Gastroesophageal sphincter (tissue), 4 donors: ENCODE data around the gene ARHGAP1. TPM values are rescaled to one million over a fixed set of nuclear protein-coding genes. Genes with fewer than 3 reads are reported as not detected.

Experiments
- ATAC-seq: fragments of 150-250 bp; one replicate; pipeline ENCODE4 v1.9.1; 2016; ENCODE audit warnings: mild to moderate bottlenecking, moderate library complexity
- H3K27ac ChIP-seq, 4 donors: fragments of 200-600 bp; sonication (generic) in 3 of 4; 1 replicate in 3 of 4; 2 replicates in 1 of 4; pipeline ENCODE4 v1.5.1; 2016 to 2019
- H3K27me3 ChIP-seq: fragments of 200-600 bp; sonication (generic); one replicate; pipeline ENCODE4 v1.5.1; 2019
- H3K36me3 ChIP-seq, 2 donors: fragments of 200-600 bp; sonication (generic); one replicate each; pipeline ENCODE4 v1.5.1; 2019; ENCODE audit warnings: control low read depth in 1 of 2
- H3K4me1 ChIP-seq, 3 donors: fragments of 200-600 bp; sonication (generic); 1 replicate in 2 of 3; 2 replicates in 1 of 3; pipeline ENCODE4 v1.5.1; 2016 to 2019; ENCODE audit warnings: control low read depth in 2 of 3
- H3K4me3 ChIP-seq, 2 donors: fragments of 200-600 bp; sonication (generic); one replicate each; pipeline ENCODE4 v1.5.1; 2019; ENCODE audit warnings: mild to moderate bottlenecking in 1 of 2, moderate library complexity in 1 of 2
- H3K9me3 ChIP-seq, 3 donors: fragments of 200-600 bp; sonication (generic); one replicate each; pipeline ENCODE4 v1.5.1; 2017 to 2019; ENCODE audit warnings: control low read depth in 2 of 3
- EP300 ChIP-seq: sonication (generic); formaldehyde crosslinking; IDR thresholded peaks from one replicate; pipeline ENCODE4 v1.6.1; 2017; ENCODE audit warnings: antibody characterized with exemption, mild to moderate bottlenecking
- POLR2A ChIP-seq, 2 donors: fragments of 450-650 bp; IDR thresholded peaks; one replicate each; pipeline ENCODE4 v1.6.1; 2017; ENCODE audit warnings: antibody characterized with exemption in 2 of 2, mild to moderate bottlenecking in 2 of 2, moderate library complexity in 1 of 2
- POLR2AphosphoS5 ChIP-seq: sonication (generic); formaldehyde crosslinking; IDR thresholded peaks from one replicate; pipeline ENCODE4 v1.6.1; 2017; ENCODE audit warnings: antibody characterized with exemption
- WGBS, 2 donors: methylation state at CpG; one replicate each; pipeline ENCODE4 v1.1.5; 2018; ENCODE audit warnings: low coverage in 1 of 2; 5-methylcytosine and 5-hydroxymethylcytosine counted together
- total RNA-seq, 4 donors: library from RNA; depleted of rRNA; stranded (reverse); fragments of >200 nt; gene quantifications; one replicate each; pipeline ENCODE4 v1.1.0, GENCODE V29; 2016
- TF ChIP-seq, protein P1 (sequence below), 4 experiments: fragments of 200-600 bp in 2 of 4; fragments of 450-650 bp in 2 of 4; sonication (generic) in 1 of 4; IDR thresholded peaks; one replicate each; pipeline ENCODE4 v1.5.1; 2017 to 2019; ENCODE audit warnings: antibody characterized with exemption in 4 of 4, mild to moderate bottlenecking in 2 of 4, moderate library complexity in 2 of 4

The ARHGAP1 gene
- total RNA-seq, 4 donors from 2014 or later, result 57.3 to 105 (median 64.0) TPM

DNA sequence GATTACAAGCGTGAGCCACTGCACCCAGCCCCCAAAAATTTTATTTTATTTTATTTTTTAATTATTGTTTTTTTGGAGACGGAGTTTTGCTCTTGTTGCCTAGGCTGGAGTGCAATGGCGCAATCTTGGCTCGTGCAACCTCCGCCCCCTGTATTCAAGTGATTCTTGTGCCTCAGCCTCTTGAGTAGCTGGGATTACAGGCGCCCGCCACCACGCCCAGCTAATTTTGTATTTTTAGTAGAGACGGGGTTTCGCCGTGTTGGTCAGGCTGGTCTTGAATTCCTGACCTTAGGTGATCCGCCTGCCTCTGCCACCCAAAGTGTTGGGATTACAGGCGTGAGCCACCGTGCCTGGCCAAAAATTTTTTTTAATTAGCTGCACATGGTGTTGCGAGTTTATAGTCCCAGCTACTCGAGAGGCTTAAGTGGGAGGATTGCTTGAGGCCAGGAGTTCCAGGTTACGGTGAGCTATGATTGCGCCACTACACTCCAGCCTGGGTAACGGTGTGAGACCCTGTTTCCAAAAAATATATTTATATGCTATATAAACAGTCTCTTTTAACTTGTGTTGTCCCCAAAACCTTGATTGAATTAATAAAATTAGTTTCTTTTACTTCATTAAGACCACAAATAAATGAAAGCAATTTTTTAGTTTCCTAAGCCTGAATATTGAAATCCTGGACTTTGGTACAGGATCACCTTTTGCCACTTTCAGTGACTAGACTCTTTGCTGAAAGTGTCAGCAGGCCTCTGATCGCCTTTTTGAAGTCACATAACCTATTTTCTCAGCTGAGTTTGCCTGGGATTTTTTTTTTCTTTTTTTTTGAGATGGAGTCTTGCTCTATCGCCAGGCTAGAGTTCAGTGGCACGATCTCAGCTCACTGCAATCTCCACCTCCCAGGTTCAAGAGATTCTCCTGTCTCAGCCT, 66.9 kb downstream of the ARHGAP1 start:
- Histone ChIP-seq H3K36me3 (peaks cover 0 to 74% of the 10 kb centered on the region in 2 donors), H3K27ac (no peak overlapping the region), H3K27me3 (no peaks in the 10 kb centered on the region), H3K4me3 (no peak overlapping the region), H3K9me3 (no peaks in the 10 kb centered on the region), H3K4me1 (no peaks in the 10 kb centered on the region)
- no peak for TF ChIP-seq POLR2A (IDR thresholded peaks at IDR 0.05)
- ATAC-seq, result no peak
- WGBS, 2 donors, result 94 to 95% methylated on average over 16 to 19 of the region's 22 CpGs

DNA sequence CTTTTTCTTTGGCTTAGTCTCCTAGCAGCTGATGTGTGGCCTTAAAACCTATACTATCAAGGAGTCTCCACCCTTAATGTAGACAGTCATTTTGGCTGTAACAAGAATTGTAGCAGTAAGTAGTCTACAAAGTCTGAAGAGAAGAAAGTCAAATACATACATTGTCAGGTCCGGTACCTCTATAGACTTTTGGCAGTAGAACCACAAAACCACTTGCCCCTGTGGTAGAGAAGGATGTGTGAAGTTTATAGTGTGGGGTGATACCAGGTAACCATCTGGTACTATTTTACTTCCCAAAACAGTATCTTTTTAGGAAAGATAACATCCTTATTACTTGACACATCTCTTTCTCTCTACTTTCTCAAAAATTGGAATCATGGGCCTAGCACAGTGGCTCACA, 67.9 kb downstream of the ARHGAP1 start:
- no peaks in the 10 kb centered on the region for H3K9me3 ChIP-seq
- H3K27ac ChIP-seq, result no peak overlapping the region
- no peaks in the 10 kb centered on the region for H3K27me3 ChIP-seq
- WGBS, 2 donors, result 93 to 100% methylated on average over 1 of the region's 1 CpG
- H3K4me1 ChIP-seq, result no peaks in the 10 kb centered on the region
- ATAC-seq, result no peak
- TF ChIP-seq, protein P1, sequence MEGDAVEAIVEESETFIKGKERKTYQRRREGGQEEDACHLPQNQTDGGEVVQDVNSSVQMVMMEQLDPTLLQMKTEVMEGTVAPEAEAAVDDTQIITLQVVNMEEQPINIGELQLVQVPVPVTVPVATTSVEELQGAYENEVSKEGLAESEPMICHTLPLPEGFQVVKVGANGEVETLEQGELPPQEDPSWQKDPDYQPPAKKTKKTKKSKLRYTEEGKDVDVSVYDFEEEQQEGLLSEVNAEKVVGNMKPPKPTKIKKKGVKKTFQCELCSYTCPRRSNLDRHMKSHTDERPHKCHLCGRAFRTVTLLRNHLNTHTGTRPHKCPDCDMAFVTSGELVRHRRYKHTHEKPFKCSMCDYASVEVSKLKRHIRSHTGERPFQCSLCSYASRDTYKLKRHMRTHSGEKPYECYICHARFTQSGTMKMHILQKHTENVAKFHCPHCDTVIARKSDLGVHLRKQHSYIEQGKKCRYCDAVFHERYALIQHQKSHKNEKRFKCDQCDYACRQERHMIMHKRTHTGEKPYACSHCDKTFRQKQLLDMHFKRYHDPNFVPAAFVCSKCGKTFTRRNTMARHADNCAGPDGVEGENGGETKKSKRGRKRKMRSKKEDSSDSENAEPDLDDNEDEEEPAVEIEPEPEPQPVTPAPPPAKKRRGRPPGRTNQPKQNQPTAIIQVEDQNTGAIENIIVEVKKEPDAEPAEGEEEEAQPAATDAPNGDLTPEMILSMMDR (IDR thresholded peaks at IDR 0.05), result no peak
- TF ChIP-seq POLR2AphosphoS5, result no peak
- TF ChIP-seq EP300, result no peak
- TF ChIP-seq POLR2A (IDR thresholded peaks at IDR 0.05), result no peak
- peaks cover 0 to 74% of the 10 kb centered on the region in 2 donors for H3K36me3 ChIP-seq
- H3K4me3 ChIP-seq, result no peak overlapping the region

GRCh38 chr11:46631676-46632075, 68.7 kb downstream of the ARHGAP1 start:
- Histone ChIP-seq H3K4me1 (no peaks in the 10 kb centered on the region), H3K4me3 (no peak overlapping the region), H3K9me3 (no peaks in the 10 kb centered on the region), H3K36me3 (peaks cover 0 to 79% of the 10 kb centered on the region in 2 donors), H3K27me3 (no peaks in the 10 kb centered on the region), H3K27ac (no peak overlapping the region)
- no peak for TF ChIP-seq EP300
- no peak for TF ChIP-seq POLR2AphosphoS5
- TF ChIP-seq, protein P1 (IDR thresholded peaks at IDR 0.05), result no peak
- 94% methylated on average over 2 of the region's 2 CpGs; no CpG with 5 or more reads in 1 of the 2 donors for WGBS, 2 donors
- no peak for ATAC-seq

- no peak overlapping the region for H3K27ac ChIP-seq
- no peaks in the 10 kb centered on the region for H3K4me1 ChIP-seq
- TF ChIP-seq POLR2A (IDR thresholded peaks at IDR 0.05) (no peak), POLR2AphosphoS5 (no peak), EP300 (no peak)
- TF ChIP-seq, protein P1 (IDR thresholded peaks at IDR 0.05), result no peak
- H3K27me3 ChIP-seq, result no peaks in the 10 kb centered on the region
- no peaks in the 10 kb centered on the region for H3K9me3 ChIP-seq
- ATAC-seq, result no peak
- H3K4me3 ChIP-seq, result no peak overlapping the region
- peaks cover 0 to 82% of the 10 kb centered on the region in 2 donors for H3K36me3 ChIP-seq
- WGBS, 2 donors, result 86 to 100% methylated on average over 1 of the region's 1 CpG
Measured at GRCh38 chr11:46630237-46630636, 70.2 kb downstream of the ARHGAP1 start.

DNA sequence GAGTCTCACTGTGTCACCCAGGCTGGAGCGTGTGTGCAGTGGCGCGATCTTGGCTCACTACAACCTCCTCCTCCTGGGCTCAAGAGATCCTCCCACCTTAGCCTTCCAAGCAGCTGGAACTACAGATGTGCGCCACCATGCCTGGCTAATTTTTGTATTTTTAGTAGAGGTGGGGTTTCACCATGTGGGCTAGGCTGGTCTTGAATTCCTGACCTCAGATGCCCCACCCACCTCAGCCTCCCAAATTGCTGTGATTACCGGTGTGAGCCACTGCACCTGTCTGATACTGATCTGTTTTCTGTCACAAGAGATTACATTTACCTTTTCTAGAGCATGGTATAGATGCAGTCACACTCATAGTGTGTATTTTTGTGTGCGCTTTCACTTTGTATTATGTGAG, 71.5 kb downstream of the ARHGAP1 start:
- H3K36me3 ChIP-seq, result peaks cover 0 to 90% of the 10 kb centered on the region in 2 donors
- 69 to 80% methylated on average over 3 to 5 of the region's 6 CpGs for WGBS, 2 donors
- H3K27me3 ChIP-seq, result no peaks in the 10 kb centered on the region
- no peak overlapping the region for H3K27ac ChIP-seq
- no peaks in the 10 kb centered on the region for H3K9me3 ChIP-seq
- H3K4me3 ChIP-seq, result no peak overlapping the region
- no peaks in the 10 kb centered on the region for H3K4me1 ChIP-seq
- TF ChIP-seq EP300 (no peak), POLR2A (IDR thresholded peaks at IDR 0.05) (no peak), POLR2AphosphoS5 (no peak)
- TF ChIP-seq, protein P1 (IDR thresholded peaks at IDR 0.05), result no peak
- ATAC-seq, result no peak

Other genes starting within 250 kb of the ARHGAP1 start
- 10 to 100 TPM; 25.7 to 33.1 (median 30.2) TPM for gene AMBRA1, start 106.6 kb downstream of the ARHGAP1 start, total RNA-seq
- gene HARBI1, start 83.4 kb downstream of the ARHGAP1 start, total RNA-seq, result 1 to 10 TPM; 1.9 to 4.2 (median 2.5) TPM
- gene ATG13, start 83.1 kb downstream of the ARHGAP1 start, total RNA-seq, result 10 to 100 TPM; 47.8 to 81.1 (median 69.5) TPM
- 10 to 100 TPM in 3 of 4 donors, 1 to 10 TPM in 1; 4.7 to 14.2 (median 10.4) TPM for gene ZNF408, start 412 bp upstream of the ARHGAP1 start, total RNA-seq
- 1 to 10 TPM in 1 of 4 donors, under 1 TPM in 1, not detected in 2; 0.62 to 3.6 TPM for gene F2, start 18.6 kb upstream of the ARHGAP1 start, total RNA-seq
- gene CKAP5, start 145.7 kb upstream of the ARHGAP1 start, total RNA-seq, result 10 to 100 TPM; 39.8 to 46.9 (median 43.4) TPM
- 1 to 10 TPM; 2.6 to 9.8 (median 6.7) TPM for gene LRP4, start 217.9 kb upstream of the ARHGAP1 start, total RNA-seq
- gene CSTPP1, start 236.1 kb upstream of the ARHGAP1 start, total RNA-seq, result 10 to 100 TPM; 19.1 to 27.0 (median 21.8) TPM